ENCODE measurements around the gene CNKSR3. TPM values are rescaled to one million over a fixed set of nuclear protein-coding genes. Genes with fewer than 3 reads are reported as not detected.

The CNKSR3 gene
- total RNA-seq, 4 donors from 2014 or later = 4.5 to 7.8 (median 7.0) TPM

DNA sequence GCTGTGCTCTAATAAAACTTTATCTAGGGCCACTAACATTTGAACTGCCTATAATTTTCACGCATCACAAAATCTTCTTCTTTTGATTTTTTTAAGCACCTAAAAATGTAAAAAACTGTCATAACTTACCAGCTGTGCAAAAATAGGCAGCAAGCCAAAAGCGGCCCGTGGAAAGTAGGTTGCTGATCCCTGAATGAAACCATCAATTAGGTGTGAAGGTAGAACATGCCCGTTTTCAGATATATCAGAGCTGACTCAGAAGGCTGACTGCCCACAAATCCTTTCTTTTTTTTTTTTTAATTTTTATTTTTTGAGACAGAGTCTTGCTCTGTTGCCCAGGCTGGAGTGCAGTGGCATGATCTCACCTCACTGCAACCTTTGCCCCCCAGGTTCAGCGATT, 149.0 kb downstream of the CNKSR3 start:
- intact Hi-C loops (cut with DNase I) = no loop called here
- no peak overlapping the region for H3K4me3 ChIP-seq (replicated peaks in 1 of 3)
- TF ChIP-seq POLR2A (IDR thresholded peaks at IDR 0.05) = no peak
- TF ChIP-seq, protein P1, sequence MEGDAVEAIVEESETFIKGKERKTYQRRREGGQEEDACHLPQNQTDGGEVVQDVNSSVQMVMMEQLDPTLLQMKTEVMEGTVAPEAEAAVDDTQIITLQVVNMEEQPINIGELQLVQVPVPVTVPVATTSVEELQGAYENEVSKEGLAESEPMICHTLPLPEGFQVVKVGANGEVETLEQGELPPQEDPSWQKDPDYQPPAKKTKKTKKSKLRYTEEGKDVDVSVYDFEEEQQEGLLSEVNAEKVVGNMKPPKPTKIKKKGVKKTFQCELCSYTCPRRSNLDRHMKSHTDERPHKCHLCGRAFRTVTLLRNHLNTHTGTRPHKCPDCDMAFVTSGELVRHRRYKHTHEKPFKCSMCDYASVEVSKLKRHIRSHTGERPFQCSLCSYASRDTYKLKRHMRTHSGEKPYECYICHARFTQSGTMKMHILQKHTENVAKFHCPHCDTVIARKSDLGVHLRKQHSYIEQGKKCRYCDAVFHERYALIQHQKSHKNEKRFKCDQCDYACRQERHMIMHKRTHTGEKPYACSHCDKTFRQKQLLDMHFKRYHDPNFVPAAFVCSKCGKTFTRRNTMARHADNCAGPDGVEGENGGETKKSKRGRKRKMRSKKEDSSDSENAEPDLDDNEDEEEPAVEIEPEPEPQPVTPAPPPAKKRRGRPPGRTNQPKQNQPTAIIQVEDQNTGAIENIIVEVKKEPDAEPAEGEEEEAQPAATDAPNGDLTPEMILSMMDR (IDR thresholded peaks at IDR 0.05) = no peak
- no peak overlapping the region for H3K27ac ChIP-seq
- no peaks in the 10 kb centered on the region for H3K36me3 ChIP-seq
- H3K9me3 ChIP-seq = no peaks in the 10 kb centered on the region
- no peak for DNase-seq
- 93 to 94% methylated on average over 5 of the region's 5 CpGs for WGBS, 2 donors
- H3K4me1 ChIP-seq = no peaks in the 10 kb centered on the region
- no peaks in the 10 kb centered on the region for H3K27me3 ChIP-seq

DNA sequence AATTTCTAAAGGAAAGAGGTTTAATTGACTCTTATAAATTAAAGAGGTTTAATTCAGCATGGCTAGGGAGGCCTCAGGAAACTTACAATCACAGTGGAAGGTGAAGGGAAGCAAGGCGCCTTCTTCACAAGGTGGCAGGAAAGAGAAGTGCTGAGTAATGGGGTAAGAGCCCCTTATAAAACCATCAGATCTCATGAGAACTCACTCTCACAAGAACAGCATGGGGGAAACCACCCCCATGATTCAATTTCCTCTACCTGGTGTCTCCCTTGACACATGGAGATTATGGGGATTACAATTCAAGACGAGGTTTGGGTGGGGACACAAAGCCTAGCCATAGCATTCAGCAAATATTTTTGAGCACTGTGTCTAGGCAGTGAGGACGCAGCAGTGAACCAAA, 150.0 kb downstream of the CNKSR3 start:
- Histone ChIP-seq H3K4me3 (replicated peaks in 1 of 3) (no peak overlapping the region), H3K36me3 (no peaks in the 10 kb centered on the region), H3K9me3 (no peaks in the 10 kb centered on the region), H3K4me1 (no peaks in the 10 kb centered on the region), H3K27ac (no peak overlapping the region), H3K27me3 (no peaks in the 10 kb centered on the region)
- intact Hi-C loops (cut with DNase I) = no loop called here
- 95 to 97% methylated on average over 3 of the region's 3 CpGs for WGBS, 2 donors
- TF ChIP-seq, protein P1 (IDR thresholded peaks at IDR 0.05) = no peak
- no peak for TF ChIP-seq POLR2A (IDR thresholded peaks at IDR 0.05)
- DNase-seq = no peak

DNA sequence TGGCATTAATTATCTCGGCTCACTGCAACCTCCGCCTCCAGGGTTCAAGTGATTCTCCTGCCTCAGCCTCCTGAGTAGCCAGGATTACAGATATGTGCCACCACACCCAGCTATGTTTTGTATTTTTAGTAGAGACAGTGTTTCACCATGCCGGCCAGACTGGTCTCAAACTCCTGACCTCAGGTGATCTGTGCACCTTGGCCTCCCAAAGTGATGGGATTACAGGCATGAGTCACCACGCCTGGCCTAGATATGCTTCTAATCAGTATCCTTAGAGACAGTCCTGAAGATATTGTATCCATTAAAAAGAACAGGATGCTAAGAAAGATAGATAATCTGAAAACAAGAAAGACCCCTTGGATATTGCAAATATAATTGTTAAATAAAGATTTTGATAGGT, 150.8 kb downstream of the CNKSR3 start:
- 88 to 96% methylated on average over 4 of the region's 4 CpGs for WGBS, 2 donors
- TF ChIP-seq, protein P1 (IDR thresholded peaks at IDR 0.05) = no peak
- TF ChIP-seq POLR2A (IDR thresholded peaks at IDR 0.05) = no peak
- no peak for DNase-seq
- no peaks in the 10 kb centered on the region for H3K9me3 ChIP-seq
- intact Hi-C loops (cut with DNase I) = no loop called here
- no peaks in the 10 kb centered on the region for H3K27me3 ChIP-seq
- no peak overlapping the region for H3K4me3 ChIP-seq (replicated peaks in 1 of 3)
- H3K4me1 ChIP-seq = no peaks in the 10 kb centered on the region
- H3K36me3 ChIP-seq = no peaks in the 10 kb centered on the region
- no peak overlapping the region for H3K27ac ChIP-seq

DNA sequence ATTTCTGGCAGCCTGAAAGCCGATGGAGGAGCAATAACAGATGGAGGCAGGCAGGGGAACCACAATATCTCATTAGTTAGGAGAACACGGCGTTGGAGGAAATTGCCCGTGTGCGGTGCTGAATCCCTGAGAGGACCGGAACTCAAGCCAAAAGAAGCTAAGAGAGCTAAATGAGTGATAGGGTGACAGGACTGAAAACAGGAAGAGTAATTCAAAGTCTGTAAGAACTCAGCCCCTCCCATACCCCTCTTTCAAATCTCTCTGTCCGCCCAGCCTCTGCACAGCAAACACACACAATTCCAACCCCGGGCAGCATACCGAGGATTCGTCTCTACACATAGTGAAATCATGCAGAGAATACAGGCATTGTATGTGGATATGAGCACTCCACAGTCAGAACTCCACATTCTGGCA, 151.3 kb downstream of the CNKSR3 start:
- H3K9me3 ChIP-seq = no peaks in the 10 kb centered on the region
- H3K4me1 ChIP-seq = no peaks in the 10 kb centered on the region
- 60 to 70% methylated on average over 10 of the region's 10 CpGs for WGBS, 2 donors
- H3K4me3 ChIP-seq (replicated peaks in 1 of 3) = no peak overlapping the region
- H3K36me3 ChIP-seq = no peaks in the 10 kb centered on the region
- no peak overlapping the region for H3K27ac ChIP-seq
- intact Hi-C loops (cut with DNase I) = no loop called here
- TF ChIP-seq POLR2A (IDR thresholded peaks at IDR 0.05) = no peak
- TF ChIP-seq, protein P1 (IDR thresholded peaks at IDR 0.05) = no peak
- H3K27me3 ChIP-seq = no peaks in the 10 kb centered on the region
- DNase-seq = no peak

DNA sequence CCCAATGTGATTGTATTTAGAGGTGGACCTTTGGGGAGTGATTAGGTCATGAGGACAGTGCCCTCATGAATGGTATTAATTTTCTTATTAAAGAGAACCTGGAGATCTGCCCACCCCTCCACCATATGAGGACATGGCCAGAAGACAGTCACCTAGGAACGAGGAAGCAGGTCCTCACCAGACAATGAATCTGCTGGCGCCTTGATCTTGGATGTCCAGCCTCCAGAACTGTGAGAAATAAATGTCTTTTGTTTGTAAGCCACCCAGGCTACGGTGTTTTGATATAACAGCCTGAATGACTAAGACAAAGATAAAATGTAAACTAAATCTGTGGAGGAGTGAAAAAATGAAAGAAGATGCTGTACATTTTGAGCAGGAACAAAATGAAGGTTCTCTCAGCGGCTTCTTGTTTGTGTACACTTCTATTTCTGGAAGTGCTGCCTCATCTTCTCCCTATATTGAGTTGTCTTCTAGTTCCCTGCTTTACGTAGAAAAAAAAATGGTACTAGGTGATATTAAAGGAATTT, 152.4 kb downstream of the CNKSR3 start:
- intact Hi-C loops (cut with DNase I) = no loop called here
- no peaks in the 10 kb centered on the region for H3K27me3 ChIP-seq
- TF ChIP-seq, protein P1 (IDR thresholded peaks at IDR 0.05) = no peak
- no peak for TF ChIP-seq POLR2A (IDR thresholded peaks at IDR 0.05)
- peaks cover 0 to 4% of the 10 kb centered on the region in 2 donors for H3K4me1 ChIP-seq
- no peaks in the 10 kb centered on the region for H3K9me3 ChIP-seq
- no peak overlapping the region for H3K27ac ChIP-seq
- 93 to 94% methylated on average over 5 of the region's 5 CpGs for WGBS, 2 donors
- no peak for DNase-seq
- no peaks in the 10 kb centered on the region for H3K36me3 ChIP-seq
- no peak overlapping the region for H3K4me3 ChIP-seq (replicated peaks in 1 of 3)

All from thyroid gland (tissue), 4 donors.